CD1c-positive myeloid dendritic cell (primary cell): ENCODE measurements around the gene MERTK.
"Not testable (repeated sequence)": the region's sequence is repeated elsewhere in the genome, so short reads cannot be mapped to it uniquely, and the experiment has no call there.

ENCODE experiments used
- DNase-seq: peaks from one replicate; pipeline ENCODE4 v3.0.0-alpha.2; 2016; ENCODE audit errors: extremely low spot score

MERTK gene

DNA sequence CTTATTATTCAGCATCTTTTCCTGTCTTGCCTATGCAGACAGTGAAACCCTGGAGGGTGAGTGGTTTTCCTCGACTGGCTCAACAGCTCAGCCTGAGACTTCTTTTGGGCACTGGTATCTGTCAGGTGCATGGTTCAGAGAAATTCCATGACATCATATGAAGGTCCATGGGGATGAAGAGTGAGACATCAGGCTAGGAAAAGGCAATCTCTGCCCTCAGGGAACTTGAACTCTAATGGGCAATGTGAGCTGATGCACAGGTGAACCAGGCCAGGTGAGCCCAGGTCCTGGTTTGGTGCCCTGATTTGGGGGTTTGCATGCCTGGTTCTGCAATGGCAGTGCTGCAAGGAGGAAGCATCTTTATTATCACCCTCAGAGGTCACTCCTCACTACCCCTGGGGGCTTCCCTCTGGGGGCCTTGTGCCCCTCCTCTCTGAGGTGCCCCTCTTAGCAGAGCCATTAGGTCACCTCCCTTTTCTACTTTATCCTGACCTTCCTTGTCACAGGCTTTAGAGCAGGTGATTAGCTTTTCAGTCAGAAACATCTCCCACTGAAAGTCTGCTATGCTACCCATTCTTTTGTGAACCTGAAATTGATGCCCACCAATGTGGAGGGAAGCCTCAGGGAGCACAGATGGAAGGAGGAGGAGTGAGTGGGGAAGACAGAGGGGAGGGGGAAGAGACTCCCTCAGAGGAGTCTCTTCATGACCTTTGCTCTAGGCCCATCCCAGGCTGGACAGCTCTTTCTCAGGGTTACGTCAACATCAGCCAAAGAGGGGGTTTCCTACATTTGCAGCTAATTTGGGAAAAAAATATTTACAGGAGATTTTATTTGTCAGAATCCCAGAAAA, 47.3 kb downstream of the MERTK start:
- DNase-seq: no peak

DNA sequence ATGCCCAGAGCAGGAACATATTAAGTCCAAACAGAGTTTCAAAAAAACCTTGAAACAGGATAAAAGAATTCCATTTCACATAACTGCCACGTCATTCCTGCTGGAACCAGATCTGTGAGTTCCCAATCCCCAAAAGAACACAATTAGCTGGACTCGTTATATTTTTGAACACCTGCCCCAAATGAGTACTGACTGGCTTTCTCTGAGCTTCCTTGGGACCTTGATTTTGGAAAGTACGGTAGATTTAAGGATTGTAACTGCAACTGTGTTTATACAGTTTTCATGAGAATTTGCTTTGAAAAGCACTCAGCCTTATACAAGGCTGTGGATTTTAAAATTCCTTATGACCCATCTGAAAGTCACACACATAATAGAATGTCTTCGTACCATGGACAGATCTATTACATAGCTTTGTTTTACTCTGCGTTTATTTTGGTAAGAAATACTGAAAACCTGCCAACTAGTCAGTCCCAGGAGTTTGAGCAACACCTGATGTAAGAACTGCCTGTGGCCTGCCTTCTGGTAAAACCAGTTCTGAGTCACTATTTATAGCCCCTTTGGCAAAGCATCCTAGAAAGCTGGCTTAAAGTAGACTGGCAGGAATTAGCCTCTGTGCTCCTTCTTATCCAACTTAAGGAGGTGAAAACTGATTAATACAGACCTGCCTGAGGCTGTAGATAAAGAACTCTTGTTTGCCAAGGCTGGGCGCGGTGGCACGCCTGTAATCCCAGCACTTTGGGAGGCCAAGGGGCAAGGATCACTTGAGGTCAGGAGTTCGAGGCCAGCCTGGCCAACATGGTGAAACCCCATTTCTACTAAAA, 48.1 kb downstream of the MERTK start:
- no peak for DNase-seq

DNA sequence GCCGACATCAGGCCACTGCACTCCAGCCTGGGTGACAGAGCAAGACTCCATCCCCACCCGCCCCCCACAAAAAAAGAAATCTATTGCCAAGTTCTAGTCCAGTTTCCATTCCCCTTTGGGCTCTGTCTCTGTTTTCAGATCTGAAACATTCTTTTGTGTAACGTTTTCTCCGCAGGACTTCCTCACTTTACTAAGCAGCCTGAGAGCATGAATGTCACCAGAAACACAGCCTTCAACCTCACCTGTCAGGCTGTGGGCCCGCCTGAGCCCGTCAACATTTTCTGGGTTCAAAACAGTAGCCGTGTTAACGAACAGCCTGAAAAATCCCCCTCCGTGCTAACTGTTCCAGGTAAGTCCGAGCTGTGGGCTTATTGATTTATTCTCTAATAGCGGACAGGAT, 48.8 kb downstream of the MERTK start:
- no peak for DNase-seq

DNA sequence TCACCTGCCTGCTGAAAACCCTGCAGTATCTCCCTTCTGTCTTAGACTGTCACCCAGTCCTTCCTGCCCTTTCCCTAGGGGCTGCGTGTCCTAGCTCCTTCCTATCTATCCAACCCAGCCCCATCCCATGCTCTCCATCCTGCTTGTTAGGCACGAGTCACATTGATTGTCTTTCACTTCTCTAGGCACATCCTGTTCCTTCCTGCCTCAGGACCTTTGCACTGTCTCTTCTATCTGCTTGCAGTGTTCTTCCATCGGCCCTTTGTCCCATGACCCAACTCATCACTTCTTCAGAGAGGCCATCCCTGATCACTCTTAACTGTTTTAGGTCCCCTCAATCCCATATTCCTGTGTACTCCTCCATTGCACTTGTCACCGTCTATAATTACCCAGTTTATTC, 50.4 kb downstream of the MERTK start:
- DNase-seq: no peak

DNA sequence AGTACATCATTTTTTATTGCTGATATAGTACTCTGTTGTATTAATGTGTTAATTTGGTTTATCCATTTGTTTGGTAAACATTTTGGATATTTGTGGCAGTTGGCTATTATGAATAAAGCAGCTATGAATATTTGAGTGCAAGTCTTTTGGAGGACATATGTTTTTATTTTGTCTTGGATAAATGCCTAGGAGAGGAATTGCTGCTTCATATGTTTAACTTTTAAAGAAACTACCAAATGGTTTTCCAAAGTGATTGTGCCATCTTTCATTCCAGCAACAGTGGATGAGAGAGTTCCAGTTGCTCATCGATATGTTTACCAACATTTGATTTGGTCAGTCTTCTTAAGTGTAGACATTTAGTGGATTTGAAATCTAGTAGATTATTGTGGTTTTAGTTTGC, 51.8 kb downstream of the MERTK start:
- no peak for DNase-seq

DNA sequence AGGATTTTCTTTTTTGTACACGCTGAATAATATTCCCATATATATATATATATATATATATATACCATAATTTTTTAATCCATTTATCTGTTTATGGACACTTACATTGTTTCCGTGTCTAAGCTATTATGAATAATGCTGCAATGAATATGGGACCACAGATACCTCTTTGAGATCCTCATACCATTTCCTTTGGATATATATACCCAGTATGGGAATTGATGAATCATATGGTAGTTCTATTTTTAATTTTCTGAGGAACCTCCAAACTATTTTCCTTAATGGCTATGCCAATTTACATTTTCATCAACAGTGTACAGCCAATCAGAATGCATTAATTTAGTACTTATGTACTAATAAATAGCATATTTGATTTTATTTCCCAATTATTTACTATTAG, 53.1 kb downstream of the MERTK start:
- no peak for DNase-seq

DNA sequence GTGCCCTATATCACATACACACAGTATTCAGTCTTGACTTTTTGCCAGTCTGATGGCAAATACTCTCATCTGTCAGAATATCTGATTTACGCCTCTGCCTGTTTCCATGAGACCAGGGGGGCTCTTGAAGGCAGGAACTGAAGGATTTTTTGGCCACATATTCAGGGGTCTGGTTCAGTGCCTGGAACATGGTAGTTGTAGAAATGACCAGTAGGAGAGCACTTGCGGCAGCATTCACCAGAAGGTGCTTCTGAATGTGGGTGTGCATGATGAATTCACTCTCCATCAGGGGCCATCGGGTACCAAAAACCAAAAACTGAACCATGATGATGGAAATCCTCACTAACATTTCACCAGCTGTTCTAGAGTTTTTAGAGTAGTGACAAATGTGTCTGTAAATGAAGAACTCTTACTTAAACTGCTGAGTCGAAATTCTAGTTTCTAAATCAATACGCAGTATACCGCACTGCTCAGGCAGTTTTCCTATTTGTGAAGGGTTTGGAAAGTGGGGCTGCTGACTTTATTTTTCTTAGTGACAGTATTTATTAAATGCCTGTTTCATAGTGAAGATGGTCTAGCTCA, 54.6 kb downstream of the MERTK start:
- DNase-seq: no peak

DNA sequence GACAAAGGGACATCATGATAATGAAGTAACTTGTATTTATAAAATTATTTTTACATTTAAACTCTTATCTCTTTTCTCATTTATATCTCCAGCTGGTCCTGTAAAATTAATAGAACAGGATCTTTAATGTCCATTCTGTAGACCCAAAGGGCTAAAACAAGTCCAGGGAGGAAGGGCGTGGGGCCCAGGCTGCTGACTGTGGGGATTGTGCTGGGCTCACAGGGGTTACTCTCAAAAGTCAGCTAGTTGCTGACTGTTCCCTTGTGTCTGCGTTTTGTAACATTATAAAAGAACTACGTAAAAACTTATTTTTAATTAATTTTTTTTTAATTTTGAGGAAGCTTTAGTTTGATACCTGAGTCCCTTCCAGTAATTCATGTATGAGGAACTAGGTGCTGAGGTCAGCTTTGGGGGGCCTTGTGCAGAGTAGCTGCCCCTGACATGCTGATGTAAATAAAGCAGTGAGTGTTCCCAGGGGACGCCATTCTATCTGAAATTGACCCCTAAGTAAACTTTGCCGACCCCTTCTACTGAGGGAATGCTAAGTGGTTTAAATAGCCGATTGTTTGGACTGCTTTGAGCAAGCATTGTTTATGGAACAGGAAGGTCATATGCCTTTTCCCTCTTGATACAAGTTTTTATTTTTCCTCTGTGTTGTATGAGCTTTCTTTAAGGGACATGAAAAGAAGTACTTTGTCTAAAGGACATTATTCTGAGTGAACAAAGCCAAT, 56.4 kb downstream of the MERTK start:
- DNase-seq: no peak

DNA sequence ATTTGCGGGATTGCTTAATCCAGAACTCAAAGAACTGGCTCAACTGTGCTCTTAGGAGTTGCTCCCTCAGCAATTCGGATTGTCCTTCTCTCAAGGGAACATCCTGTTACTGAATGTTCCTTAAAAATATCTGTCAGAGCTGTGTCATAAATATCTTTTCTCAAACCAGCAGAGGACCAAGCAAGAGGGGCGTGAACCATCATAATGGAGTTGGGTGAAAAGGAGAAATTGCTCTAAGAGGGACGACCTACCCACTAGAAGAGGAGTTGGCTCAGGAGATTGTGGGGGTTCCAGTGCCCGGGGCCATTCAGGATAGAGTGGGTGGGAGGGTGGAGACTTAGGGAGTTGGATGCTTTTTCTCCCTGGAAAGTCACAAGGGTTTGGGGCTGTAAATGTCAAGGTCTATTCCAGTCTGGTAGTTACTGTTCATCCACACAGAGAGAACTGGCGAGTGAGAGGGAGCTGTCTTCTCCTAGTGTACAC, 59.5 kb downstream of the MERTK start:
- DNase-seq: peak; percentile 7

DNA sequence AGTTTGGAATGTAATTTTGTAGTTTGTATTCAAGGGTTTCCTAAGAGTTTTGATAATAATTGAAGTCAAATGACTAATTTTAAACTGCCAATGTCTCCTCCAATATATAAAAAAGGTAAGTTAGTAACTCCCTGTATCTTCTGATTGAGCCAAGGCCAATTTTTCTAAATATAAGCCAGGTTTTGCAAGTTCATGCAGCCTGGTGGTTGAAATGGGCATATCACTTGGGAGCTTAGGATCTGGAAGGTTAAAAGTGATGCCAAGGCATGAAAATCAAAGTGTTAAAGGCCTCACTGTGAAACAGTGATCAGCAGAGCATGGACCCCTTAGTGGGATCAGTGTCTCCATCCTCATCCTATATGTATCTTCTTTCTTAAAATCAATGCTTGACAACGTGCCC, 60.5 kb downstream of the MERTK start:
- DNase-seq: no peak

DNA sequence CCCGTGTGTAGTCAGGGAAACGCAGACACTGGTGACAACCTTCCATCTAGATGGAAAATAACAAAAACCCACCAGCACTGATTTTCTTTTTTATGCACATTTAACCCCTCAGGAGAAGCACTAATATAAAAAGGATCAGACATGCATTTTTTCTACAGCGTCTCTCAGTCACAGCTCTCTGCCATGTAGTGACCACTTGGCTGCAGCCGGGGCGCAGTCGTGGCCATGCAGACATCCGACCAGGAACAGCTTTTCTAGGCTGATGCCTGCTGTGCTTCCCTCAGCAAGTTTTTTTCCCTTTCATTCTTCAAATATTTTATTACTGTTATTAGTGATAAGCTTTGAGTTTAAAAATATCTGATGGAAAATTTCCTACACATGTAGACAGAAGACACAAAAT, 63.3 kb downstream of the MERTK start:
- DNase-seq: no peak

DNA sequence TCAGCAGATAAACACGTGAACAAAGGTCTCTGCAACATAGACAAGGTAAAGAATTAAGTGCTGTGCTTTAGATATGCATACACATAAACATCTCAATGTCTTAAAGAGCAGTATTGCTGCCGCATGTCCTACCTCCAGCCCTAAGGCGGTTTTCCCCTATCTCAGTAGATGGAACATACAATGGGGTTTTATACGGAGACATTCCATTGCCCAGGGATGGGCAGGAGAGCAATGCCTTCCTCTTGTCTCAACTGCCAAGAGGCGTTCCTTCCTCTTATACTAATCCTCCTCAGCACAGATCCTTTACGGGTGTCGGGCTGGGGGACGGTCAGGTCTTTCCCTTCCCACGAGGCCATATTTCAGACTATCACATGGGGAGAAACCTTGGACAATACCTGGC, 64.7 kb downstream of the MERTK start:
- DNase-seq: not testable (repeated sequence)

DNA sequence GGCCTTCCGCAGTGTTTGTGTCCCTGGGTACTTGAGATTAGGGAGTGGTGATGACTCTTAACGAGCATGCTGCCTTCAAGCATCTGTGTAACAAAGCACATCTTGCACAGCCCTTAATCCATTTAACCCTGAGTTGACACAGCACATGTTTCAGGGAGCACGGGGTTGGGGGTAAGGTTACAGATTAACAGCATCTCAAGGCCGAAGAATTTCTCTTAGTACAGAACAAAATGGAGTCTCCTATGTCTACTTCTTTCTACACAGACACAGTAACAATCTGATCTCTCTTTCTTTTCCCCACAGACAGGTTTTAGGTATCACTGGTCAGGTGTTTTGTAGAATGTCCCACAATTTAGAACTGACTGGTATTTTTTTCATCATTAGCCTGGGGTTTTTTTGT, 65.1 kb downstream of the MERTK start:
- not testable (repeated sequence) for DNase-seq

DNA sequence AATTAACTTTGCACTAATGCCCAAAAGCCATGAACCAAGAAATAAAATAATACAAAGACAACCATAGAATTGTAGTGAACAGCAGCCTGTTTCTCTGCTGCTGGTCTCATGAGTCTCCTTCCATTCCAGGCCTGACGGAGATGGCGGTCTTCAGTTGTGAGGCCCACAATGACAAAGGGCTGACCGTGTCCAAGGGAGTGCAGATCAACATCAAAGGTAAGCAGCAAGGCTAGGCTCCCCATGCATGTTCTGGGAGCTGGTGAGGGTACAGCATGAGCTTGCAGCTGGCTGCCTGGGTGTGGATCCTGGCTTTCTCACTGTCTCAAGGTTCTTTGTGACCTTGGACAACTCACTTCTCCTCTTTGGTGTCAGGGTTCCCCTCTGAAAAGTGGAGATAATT, 66.7 kb downstream of the MERTK start:
- DNase-seq: no peak

DNA sequence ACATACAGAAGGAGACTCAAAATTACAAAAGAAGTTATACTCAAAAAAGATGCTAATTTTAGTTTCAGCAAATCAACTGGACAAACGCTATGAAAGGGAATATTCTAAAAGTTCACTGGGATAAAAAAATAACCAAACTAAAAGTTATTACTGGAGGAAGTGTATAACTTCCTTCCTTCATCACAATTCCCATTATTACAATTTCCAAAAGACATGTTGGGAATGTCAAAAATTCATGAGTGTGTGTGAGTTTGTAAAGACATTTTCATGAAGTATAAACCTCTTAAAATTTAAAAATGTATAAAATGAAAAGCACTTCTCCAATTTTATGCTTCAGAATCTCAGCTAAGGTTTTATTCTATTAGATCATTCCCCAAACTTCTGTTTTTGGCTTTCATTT, 67.8 kb downstream of the MERTK start:
- DNase-seq: no peak

DNA sequence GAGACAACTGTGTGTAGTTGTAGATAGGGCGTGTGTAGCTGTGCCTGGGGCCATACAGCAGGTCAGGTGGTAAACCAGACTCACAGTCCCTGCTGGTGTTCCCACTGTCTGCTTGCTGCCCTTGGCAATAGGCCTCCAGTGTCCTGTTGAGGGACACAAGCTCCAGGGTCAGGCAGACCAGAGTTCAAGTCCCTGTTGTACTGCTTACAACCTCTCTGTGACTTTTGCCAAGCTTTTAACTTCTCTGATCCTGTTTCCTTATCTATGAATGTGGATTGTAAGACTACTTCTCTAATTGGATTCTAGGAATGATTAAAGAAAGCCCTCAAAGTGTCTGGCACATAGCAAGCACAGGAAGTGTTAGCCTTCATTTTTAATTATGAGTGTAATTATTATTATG, 68.6 kb downstream of the MERTK start:
- peak; percentile 10 for DNase-seq

DNA sequence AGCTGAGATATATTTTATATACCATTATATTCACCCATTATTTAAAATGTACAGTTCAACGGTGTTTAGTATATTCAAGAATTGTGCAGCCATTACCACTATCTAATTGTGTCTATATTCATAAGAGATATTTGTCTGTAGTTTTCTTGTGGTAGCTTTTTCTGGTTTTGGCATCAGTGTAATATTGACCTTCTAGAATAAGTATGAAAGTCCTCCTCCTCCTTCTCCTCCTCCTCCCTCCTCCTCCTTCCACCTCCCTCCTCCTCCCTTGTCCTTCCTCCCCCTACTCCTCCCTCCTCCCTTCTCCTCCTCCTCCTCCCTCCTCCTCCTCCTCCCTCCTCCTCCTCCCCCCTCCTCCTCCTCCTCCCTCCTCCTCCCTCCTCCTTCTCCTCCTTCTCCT, 72.0 kb downstream of the MERTK start:
- DNase-seq: no peak

DNA sequence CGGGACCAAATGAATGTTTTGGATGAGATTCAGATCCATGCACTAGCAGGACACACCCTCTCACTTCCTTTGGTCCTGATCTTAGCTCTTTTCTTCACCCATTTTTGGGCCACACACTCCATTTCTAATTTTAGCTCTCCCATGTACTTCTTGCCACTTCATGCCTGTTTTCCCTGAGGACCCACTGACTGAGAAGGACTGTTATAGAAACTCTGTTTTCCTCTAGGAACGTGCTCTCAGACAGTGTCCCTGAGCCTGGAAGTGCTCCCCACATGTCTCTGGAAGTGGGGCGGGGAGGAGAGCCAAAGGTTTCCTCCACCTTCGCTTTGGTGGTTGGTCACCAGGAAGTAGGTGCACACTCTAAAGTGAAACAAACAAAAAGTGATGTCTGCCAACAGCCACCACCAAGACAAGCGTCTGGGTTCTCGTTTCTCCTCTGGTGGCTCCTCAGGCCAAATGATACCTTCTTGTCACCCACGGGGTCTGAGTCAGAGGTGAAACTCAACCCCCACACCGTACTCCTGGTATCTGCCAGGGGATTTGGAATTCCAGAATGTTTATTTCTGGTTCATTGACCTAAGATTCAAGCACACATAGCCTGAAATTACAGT, 74.7 kb downstream of the MERTK start:
- no peak for DNase-seq

DNA sequence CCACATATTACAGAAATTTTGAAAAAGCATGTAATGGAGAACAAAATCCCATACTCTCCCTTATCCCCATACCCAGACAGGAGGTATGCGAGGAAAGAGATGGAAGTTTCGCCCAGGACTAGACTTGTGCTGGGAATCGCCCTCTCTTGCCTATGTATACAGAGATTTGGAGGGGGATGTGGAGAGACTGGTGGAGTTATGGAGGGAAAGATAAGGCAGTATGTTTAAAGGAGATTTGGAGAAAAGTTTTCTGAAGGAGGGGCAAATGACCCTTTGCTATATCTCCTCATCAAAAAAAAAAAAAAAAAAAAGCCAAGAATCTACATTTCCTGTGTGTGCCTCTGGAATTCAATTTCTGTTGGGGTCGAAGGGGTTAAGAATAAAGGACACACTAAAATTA, 75.3 kb downstream of the MERTK start:
- DNase-seq: no peak

DNA sequence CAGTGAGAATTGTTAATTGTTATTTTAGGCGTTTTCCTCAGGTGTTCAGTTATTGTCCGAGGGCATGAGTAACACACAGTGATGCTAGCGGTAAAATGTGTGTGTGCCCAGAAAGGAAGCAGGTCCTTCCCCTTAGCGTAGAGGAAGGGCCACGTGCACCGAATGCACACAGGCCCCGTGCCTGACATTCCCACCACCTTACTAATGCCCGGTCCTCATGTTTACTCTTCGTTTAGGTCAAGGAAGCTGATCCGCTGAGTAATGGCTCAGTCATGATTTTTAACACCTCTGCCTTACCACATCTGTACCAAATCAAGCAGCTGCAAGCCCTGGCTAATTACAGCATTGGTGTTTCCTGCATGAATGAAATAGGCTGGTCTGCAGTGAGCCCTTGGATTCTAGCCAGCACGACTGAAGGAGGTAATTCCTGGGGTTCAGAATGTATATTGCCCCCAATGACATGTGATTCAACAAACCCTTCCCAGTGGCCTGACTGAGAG, 76.7 kb downstream of the MERTK start:
- DNase-seq: no peak

DNA sequence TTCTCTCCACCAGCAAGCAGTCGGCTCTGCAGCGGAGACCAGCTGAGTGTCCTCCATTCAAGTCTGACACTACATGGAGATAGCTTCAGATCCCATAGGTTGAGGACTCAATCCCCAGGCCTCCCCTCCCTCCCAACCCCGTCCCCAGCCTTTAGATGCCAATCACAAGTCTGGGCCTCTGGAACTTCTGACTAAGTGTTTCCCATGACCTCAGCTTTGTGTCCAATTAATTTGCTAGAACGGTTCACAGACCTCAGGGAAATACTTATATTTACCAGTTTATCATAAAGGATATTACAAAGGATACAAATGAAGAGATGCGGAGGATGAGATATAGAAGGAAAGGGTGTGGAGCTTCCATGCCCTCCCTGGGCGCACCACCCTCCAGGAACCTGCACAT, 77.4 kb downstream of the MERTK start:
- no peak for DNase-seq
